ENCODE data around the gene ACKR1.

DNA sequence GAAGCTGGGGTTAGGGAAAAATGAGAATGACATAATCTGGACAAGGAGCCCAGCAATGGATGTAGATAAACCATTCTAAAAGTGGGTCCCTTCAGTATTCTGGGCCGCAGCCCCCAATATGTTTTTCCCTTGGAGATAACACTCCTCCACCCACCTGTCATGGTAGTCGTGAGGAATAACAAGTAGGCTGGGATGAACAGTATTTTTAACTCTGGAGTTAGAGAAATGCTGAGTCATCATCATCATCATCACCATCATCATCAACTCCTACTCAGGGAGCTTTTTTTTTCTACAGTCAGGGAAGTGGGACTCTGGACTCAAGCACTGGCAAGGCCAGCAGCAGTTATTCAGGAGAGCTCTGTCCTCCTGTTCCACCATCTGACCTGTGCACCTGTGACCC lies 20.5 kb upstream of the ACKR1 start:
- TF ChIP-seq CTCF (IDR thresholded peaks at IDR 0.05), result no peak
- no peak for TF ChIP-seq POLR2A (IDR thresholded peaks at IDR 0.05)
